Measurements from ENCODE around the gene GNG8. TPM values are rescaled to one million over a fixed set of nuclear protein-coding genes. Genes with fewer than 3 reads are reported as not detected.

The GNG8 gene
- total and polyA plus RNA-seq, 12 donors = 1.9 to 5.9 TPM; not detected in 10

- intact Hi-C loops (cut with DNase I) = no loop called here
- Histone ChIP-seq H3K9me3 (peaks cover 0 to 12% (median 3%) of the 10 kb centered on the region in 11 donors), H3K27ac (no peak overlapping the region), H3K4me3 (no peak overlapping the region), H3K27me3 (peaks cover 0 to 70% (median 6%) of the 10 kb centered on the region in 7 donors), H3K4me1 (peaks cover 0 to 17% (median 0%) of the 10 kb centered on the region in 9 donors), H3K36me3 (peaks cover 0 to 24% (median 0%) of the 10 kb centered on the region in 9 donors)
- TF ChIP-seq CTCF (IDR thresholded peaks at IDR 0.05) = no peak
- 54 to 62% methylated on average over 75 to 144 of the region's 144 CpGs for WGBS, 2 donors
- ATAC-seq = no peak
- no peak for DNase-seq
These were observed 13.3 kb upstream of the GNG8 start for GRCh38 chr19:46648961-46649960.

GRCh38 chr19:46648060-46648960, 12.3 kb upstream of the GNG8 start:
- peaks cover 0 to 70% (median 6%) of the 10 kb centered on the region in 7 donors for H3K27me3 ChIP-seq
- DNase-seq (no peak), ATAC-seq (peak in 2 of 8 donors; percentile 29 to 43)
- peaks cover 0 to 24% (median 0%) of the 10 kb centered on the region in 9 donors for H3K36me3 ChIP-seq
- 68 to 70% methylated on average over 50 to 63 of the region's 63 CpGs for WGBS, 2 donors
- no peak overlapping the region for H3K4me3 ChIP-seq
- no peak for TF ChIP-seq CTCF (IDR thresholded peaks at IDR 0.05)
- peaks cover 0 to 12% (median 3%) of the 10 kb centered on the region in 11 donors for H3K9me3 ChIP-seq
- intact Hi-C loops (cut with DNase I) = no loop called here
- H3K4me1 ChIP-seq = peaks cover 0 to 10% (median 0%) of the 10 kb centered on the region in 9 donors
- H3K27ac ChIP-seq = no peak overlapping the region

GRCh38 chr19:46646402-46646801, 10.4 kb upstream of the GNG8 start:
- TF ChIP-seq CTCF (IDR thresholded peaks at IDR 0.05) = no peak
- ATAC-seq (no peak), DNase-seq (no peak)
- peaks cover 0 to 10% (median 0%) of the 10 kb centered on the region in 9 donors for H3K4me1 ChIP-seq
- no peak overlapping the region for H3K27ac ChIP-seq
- WGBS, 2 donors = 91 to 92% methylated on average over 3 of the region's 3 CpGs
- peaks cover 0 to 12% (median 3%) of the 10 kb centered on the region in 11 donors for H3K9me3 ChIP-seq
- peaks cover 0 to 68% (median 6%) of the 10 kb centered on the region in 7 donors for H3K27me3 ChIP-seq
- H3K36me3 ChIP-seq = peaks cover 0 to 11% (median 0%) of the 10 kb centered on the region in 9 donors
- intact Hi-C loops (cut with DNase I) = no loop called here
- H3K4me3 ChIP-seq = no peak overlapping the region

- Histone ChIP-seq H3K36me3 (peaks cover 0 to 11% (median 0%) of the 10 kb centered on the region in 9 donors), H3K27ac (no peak overlapping the region), H3K4me1 (peaks cover 1 to 17% (median 5%) of the 10 kb centered on the region in 9 donors), H3K4me3 (no peak overlapping the region), H3K27me3 (peaks cover 0 to 68% (median 10%) of the 10 kb centered on the region in 7 donors), H3K9me3 (peaks cover 0 to 12% (median 3%) of the 10 kb centered on the region in 11 donors)
- no peak for TF ChIP-seq CTCF (IDR thresholded peaks at IDR 0.05)
- whole genome bisulfite sequencing, 2 donors = 43 to 51% methylated on average over 3 of the region's 3 CpGs
- intact Hi-C loops (cut with DNase I) = no loop called here
- no peak for DNase-seq
- peak in 4 of 8 donors; percentile 21 to 65 (median 44) for ATAC-seq
These were observed 8.7 kb upstream of the GNG8 start for GRCh38 chr19:46644720-46645119.

Data from heart right ventricle (tissue), 16 donors.